Brain microvascular endothelial cell (primary cell): ENCODE results near the gene CSF1R.

Experiments
- DNase-seq: peaks from one replicate; pipeline ENCODE4 v3.0.0-alpha.2; 2020
- H3K27ac ChIP-seq: fragments of 250-450 bp; sonication (Bioruptor Pico); 2 replicates; pipeline ENCODE4 v1.5.1; 2020; ENCODE audit warnings: mild to moderate bottlenecking, moderate library complexity
- H3K27me3 ChIP-seq: fragments of 250-450 bp; sonication (Bioruptor Pico); replicated peaks from 2 replicates; pipeline ENCODE4 v1.5.1; 2020; ENCODE audit warnings: mild to moderate bottlenecking
- H3K36me3 ChIP-seq: fragments of 250-450 bp; sonication (Bioruptor Pico); replicated peaks from 2 replicates; pipeline ENCODE4 v1.5.1; 2020; ENCODE audit warnings: mild to moderate bottlenecking
- H3K4me3 ChIP-seq: 2 replicates; pipeline ENCODE4 v1.5.1; 2011; ENCODE audit warnings: low read depth, mild to moderate bottlenecking, control low read depth, low read length, moderate library complexity
- in situ Hi-C: cut with HindIII; loops from 2 replicates; pipeline ENCODE4 v1.10.0; 2017; ENCODE audit warnings: low sequenced_read_pairs, low pct_ligation_motif_present
- TF ChIP-seq, protein P1 (sequence below): IDR thresholded peaks from 2 replicates; pipeline ENCODE4 v1.5.1; 2011; ENCODE audit warnings: low read depth, mild to moderate bottlenecking, moderate library complexity, low read length, control low read depth, inconsistent platforms; ENCODE audit errors: missing control alignments

Gene CSF1R

GRCh38 chr5:150122536-150123481 is 36.5 kb upstream of the CSF1R start:
- in situ Hi-C loops: no loop called here
- Histone ChIP-seq H3K4me3 (no peak overlapping the region), H3K27me3 (no peaks in the 10 kb centered on the region), H3K27ac (no peak overlapping the region), H3K36me3 (peaks cover 90% of the 10 kb centered on the region)
- TF ChIP-seq, protein P1, sequence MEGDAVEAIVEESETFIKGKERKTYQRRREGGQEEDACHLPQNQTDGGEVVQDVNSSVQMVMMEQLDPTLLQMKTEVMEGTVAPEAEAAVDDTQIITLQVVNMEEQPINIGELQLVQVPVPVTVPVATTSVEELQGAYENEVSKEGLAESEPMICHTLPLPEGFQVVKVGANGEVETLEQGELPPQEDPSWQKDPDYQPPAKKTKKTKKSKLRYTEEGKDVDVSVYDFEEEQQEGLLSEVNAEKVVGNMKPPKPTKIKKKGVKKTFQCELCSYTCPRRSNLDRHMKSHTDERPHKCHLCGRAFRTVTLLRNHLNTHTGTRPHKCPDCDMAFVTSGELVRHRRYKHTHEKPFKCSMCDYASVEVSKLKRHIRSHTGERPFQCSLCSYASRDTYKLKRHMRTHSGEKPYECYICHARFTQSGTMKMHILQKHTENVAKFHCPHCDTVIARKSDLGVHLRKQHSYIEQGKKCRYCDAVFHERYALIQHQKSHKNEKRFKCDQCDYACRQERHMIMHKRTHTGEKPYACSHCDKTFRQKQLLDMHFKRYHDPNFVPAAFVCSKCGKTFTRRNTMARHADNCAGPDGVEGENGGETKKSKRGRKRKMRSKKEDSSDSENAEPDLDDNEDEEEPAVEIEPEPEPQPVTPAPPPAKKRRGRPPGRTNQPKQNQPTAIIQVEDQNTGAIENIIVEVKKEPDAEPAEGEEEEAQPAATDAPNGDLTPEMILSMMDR: no peak
- DNase-seq: no peak

- no peak overlapping the region for H3K27ac ChIP-seq
- in situ Hi-C loops: no loop called here
- no peak overlapping the region for H3K4me3 ChIP-seq
- H3K27me3 ChIP-seq: no peaks in the 10 kb centered on the region
- TF ChIP-seq, protein P1: peak; percentile 46
- DNase-seq: no peak
- H3K36me3 ChIP-seq: peaks cover 94% of the 10 kb centered on the region
Observed at GRCh38 chr5:150122158-150122510, 35.8 kb upstream of the CSF1R start.

GRCh38 chr5:150121448-150122157 is 35.2 kb upstream of the CSF1R start:
- TF ChIP-seq, protein P1: no peak
- in situ Hi-C loops: no loop called here
- Histone ChIP-seq H3K27me3 (no peaks in the 10 kb centered on the region), H3K4me3 (no peak overlapping the region), H3K36me3 (peaks cover 94% of the 10 kb centered on the region), H3K27ac (no peak overlapping the region)
- DNase-seq: no peak

DNA sequence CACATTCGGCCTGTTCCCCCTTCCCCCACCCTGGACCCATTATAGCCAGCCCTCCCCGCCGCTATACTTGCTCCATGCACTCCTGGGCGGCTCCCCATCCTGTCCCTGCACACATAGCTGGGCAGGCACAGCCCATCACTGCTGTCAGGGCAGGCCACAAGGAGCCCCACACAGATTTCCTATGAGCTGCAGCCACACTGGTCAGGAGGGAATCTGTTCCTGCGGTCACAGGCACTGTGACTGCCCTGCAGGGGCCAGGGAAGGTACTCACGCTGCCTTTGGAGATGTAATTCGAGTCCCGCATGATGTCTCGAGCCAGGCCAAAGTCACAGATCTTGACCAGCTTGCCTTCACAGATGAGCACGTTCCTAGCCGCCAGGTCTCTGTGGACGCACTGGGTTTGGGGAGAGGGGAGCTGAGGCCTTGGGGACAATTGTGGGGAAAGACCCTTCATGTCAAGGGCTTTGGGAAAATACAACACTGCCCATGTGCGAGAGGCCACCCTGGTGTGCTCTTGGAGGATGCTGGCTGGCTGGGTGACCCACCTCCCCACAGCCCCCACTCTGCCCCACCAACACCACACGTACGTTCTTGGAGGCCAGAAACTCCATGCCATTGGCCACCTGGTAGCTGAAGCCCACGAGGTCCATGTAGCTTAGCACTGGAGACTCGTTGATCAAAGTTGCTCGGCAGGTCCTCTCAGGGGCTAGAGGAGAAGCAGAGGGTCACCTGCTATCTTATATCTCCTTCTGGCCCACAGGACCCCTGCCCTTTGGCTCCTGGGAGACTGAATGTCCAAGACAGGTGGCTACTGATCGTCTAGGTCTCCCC is 34.5 kb upstream of the CSF1R start:
- TF ChIP-seq, protein P1: no peak
- Histone ChIP-seq H3K27ac (no peak overlapping the region), H3K36me3 (peaks cover 94% of the 10 kb centered on the region), H3K27me3 (no peaks in the 10 kb centered on the region), H3K4me3 (no peak overlapping the region)
- in situ Hi-C loops: no loop called here
- DNase-seq: no peak

GRCh38 chr5:150120062-150120441 is 33.7 kb upstream of the CSF1R start:
- Histone ChIP-seq H3K4me3 (no peak overlapping the region), H3K27ac (no peak overlapping the region), H3K36me3 (peaks cover 94% of the 10 kb centered on the region), H3K27me3 (no peaks in the 10 kb centered on the region)
- TF ChIP-seq, protein P1: no peak
- DNase-seq: no peak
- in situ Hi-C loops: no loop called here
